HepG2 (cell line): ENCODE measurements around the gene NUDT7. TPM values are rescaled to one million over a fixed set of nuclear protein-coding genes. Genes with fewer than 3 reads are reported as not detected.

Source experiments
- ATAC-seq: fragments of 200-7000 bp; cut with Tn5 transposase; 3 replicates; pipeline ENCODE4 v1.9.1; 2020; ENCODE audit warnings: mild to moderate bottlenecking, moderate library complexity
- BruUV-seq: library from RNA; stranded (reverse); fragments of 400-500 nt; replicated peaks from 2 replicates; lab custom pipeline; 2021; lab: Mats Ljungman, UMichigan
- CTCF ChIA-PET: fragments of 300-600 bp; formaldehyde crosslinking; extraction: SDS; loops from one replicate; lab custom pipeline; 2021; ENCODE audit warnings: low total read pairs, inconsistent platforms, low intra/inter-chr PET ratio; lab: Yijun Ruan, JAX
- POLR2A ChIA-PET: fragments of 350-600 bp; sonication (Branson Sonifier 250); formaldehyde crosslinking; loops from one replicate; lab custom pipeline; 2020; ENCODE audit warnings: antibody characterized with exemption, inconsistent platforms; lab: Yijun Ruan, JAX
- DNase-seq: peaks from one replicate; pipeline ENCODE4 v3.0.0-alpha.2; 2015; ENCODE audit warnings: low spot score
- FAIRE-seq: peaks from 3 replicates; lab custom pipeline; 2011; peaks lifted over from hg19 to GRCh38; lab: Jason Lieb, UNC
- H2AFZ ChIP-seq: one replicate; pipeline ENCODE4 v1.6.1; 2011; ENCODE audit warnings: low read length, inconsistent platforms
- H3K27ac ChIP-seq: fragments of 300-600 bp; 3 replicates; pipeline ENCODE4 v1.8.0; 2011; ENCODE audit warnings: mixed run types, mild to moderate bottlenecking, mixed read lengths, low read length, inconsistent platforms; ENCODE audit not compliant: insufficient read depth; ENCODE audit errors: extremely low read length
- H3K27me3 ChIP-seq, 2 experiments: fragments of 200-600 bp in 1 of 2; 2 replicates in 1 of 2; 3 replicates in 1 of 2; pipeline versions ENCODE4 v1.6.0 to v1.8.0; 2011; ENCODE audit warnings: low read length in 2 of 2, mild to moderate bottlenecking in 2 of 2, moderate library complexity in 2 of 2, inconsistent platforms in 1 of 2; ENCODE audit not compliant: insufficient read depth in 2 of 2, control insufficient read depth in 1 of 2
- H3K36me3 ChIP-seq, 2 experiments: fragments of 200-600 bp in 1 of 2; replicated peaks in 1 of 2; 2 replicates in 1 of 2; 3 replicates in 1 of 2; pipeline versions ENCODE4 v1.5.1 to v1.8.0; 2011; ENCODE audit warnings: low read length in 2 of 2, inconsistent platforms in 1 of 2; ENCODE audit not compliant: insufficient read depth in 2 of 2, control insufficient read depth in 1 of 2
- H3K4me1 ChIP-seq: 2 replicates; pipeline ENCODE4 v1.5.1; 2012; ENCODE audit warnings: low read length, inconsistent platforms; ENCODE audit not compliant: insufficient read depth
- H3K4me2 ChIP-seq: 2 replicates; pipeline ENCODE4 v1.6.0; 2011; ENCODE audit warnings: low read depth, low read length, inconsistent platforms
- H3K4me3 ChIP-seq, 3 experiments: fragments of 200-600 bp in 1 of 3; sonication (generic), shearing (Covaris generic) in 1 of 3; replicated peaks in 1 of 3; 2 replicates each; pipeline ENCODE4 v1.5.1; 2011 to 2016; ENCODE audit warnings: low read length in 3 of 3, inconsistent platforms in 2 of 3, low read depth in 2 of 3, mild to moderate bottlenecking in 2 of 3, control low read depth in 1 of 3, mixed read lengths in 1 of 3; ENCODE audit not compliant: insufficient read depth in 1 of 3
- H3K79me2 ChIP-seq: one replicate; pipeline ENCODE4 v1.6.1; 2011; ENCODE audit warnings: low read length, inconsistent platforms; ENCODE audit not compliant: insufficient read depth
- H3K9ac ChIP-seq: 2 replicates; pipeline ENCODE4 v1.6.0; 2011; ENCODE audit warnings: mild to moderate bottlenecking, low read depth, low read length, inconsistent platforms; ENCODE audit not compliant: insufficient read depth
- H3K9me3 ChIP-seq: 2 replicates; pipeline ENCODE4 v1.5.1; 2012; ENCODE audit warnings: mild to moderate bottlenecking, low read length
- H4K20me1 ChIP-seq: 2 replicates; pipeline ENCODE4 v1.6.0; 2011; ENCODE audit warnings: inconsistent platforms, mild to moderate bottlenecking, low read length, moderate library complexity; ENCODE audit not compliant: insufficient read depth
- ARID5B ChIP-seq: IDR thresholded peaks from 2 replicates; pipeline ENCODE4 v1.4.0; 2020; ENCODE audit warnings: mild to moderate bottlenecking, missing genetic modification reagents
- CEBPB ChIP-seq: IDR thresholded peaks from 2 replicates; pipeline ENCODE4 v1.6.1; 2011; ENCODE audit warnings: low read depth, low read length, improper control_type of control experiment, borderline replicate concordance
- ELF1 ChIP-seq: sonication (generic); formaldehyde crosslinking; IDR thresholded peaks from 2 replicates; pipeline ENCODE4 v1.4.0; 2020; ENCODE audit warnings: missing genetic modification reagents
- GABPB1 ChIP-seq: IDR thresholded peaks from 2 replicates; pipeline ENCODE4 v1.6.1; 2016; ENCODE audit warnings: mild to moderate bottlenecking, missing genetic modification reagents, moderate library complexity, missing compliant biosample characterization
- GATAD2A ChIP-seq: IDR thresholded peaks from 2 replicates; pipeline ENCODE4 v1.6.1; 2016
- HNF4A ChIP-seq: sonication (generic); formaldehyde crosslinking; IDR thresholded peaks from 2 replicates; pipeline ENCODE4 v1.4.0; 2020; ENCODE audit warnings: missing genetic modification reagents
- NCOA2 ChIP-seq: sonication (generic); formaldehyde crosslinking; IDR thresholded peaks from 2 replicates; pipeline ENCODE4 v1.8.0; 2022; ENCODE audit warnings: inconsistent platforms
- SAP130 ChIP-seq: IDR thresholded peaks from 2 replicates; pipeline ENCODE4 v1.6.1; 2016; ENCODE audit warnings: low read depth
- ZMYM4 ChIP-seq: sonication (generic); formaldehyde crosslinking; IDR thresholded peaks from 2 replicates; pipeline ENCODE4 v1.8.1; 2023; ENCODE audit warnings: mild to moderate bottlenecking, missing genetic modification reagents
- ZNF296 ChIP-seq: sonication (generic); formaldehyde crosslinking; conservative IDR thresholded peaks from 2 replicates; pipeline ENCODE4 v1.5.0; 2020; ENCODE audit warnings: mild to moderate bottlenecking, missing genetic modification reagents
- ZNF317 ChIP-seq: sonication (generic); formaldehyde crosslinking; IDR thresholded peaks from 2 replicates; pipeline ENCODE4 v1.5.0; 2020; ENCODE audit warnings: mild to moderate bottlenecking, missing genetic modification reagents
- ZNF362 ChIP-seq: sonication (generic); formaldehyde crosslinking; IDR thresholded peaks from 2 replicates; pipeline ENCODE4 v1.4.0; 2020; ENCODE audit warnings: missing genetic modification reagents, mild to moderate bottlenecking, borderline replicate concordance
- ZNF431 ChIP-seq: sonication (generic); formaldehyde crosslinking; IDR thresholded peaks from 2 replicates; pipeline ENCODE4 v1.9.0; 2022; ENCODE audit warnings: missing genetic modification reagents, low read depth, mild to moderate bottlenecking, borderline replicate concordance
- ZNF576 ChIP-seq: sonication (generic); formaldehyde crosslinking; IDR thresholded peaks from 2 replicates; pipeline ENCODE4 v1.4.0; 2020; ENCODE audit warnings: mild to moderate bottlenecking, missing genetic modification reagents
- ZNF644 ChIP-seq: IDR thresholded peaks from 2 replicates; pipeline ENCODE4 v1.6.1; 2016; ENCODE audit warnings: low read depth
- ZNF703 ChIP-seq: sonication (generic); formaldehyde crosslinking; IDR thresholded peaks from 2 replicates; pipeline ENCODE4 v1.5.1; 2020; ENCODE audit warnings: missing genetic modification reagents, mild to moderate bottlenecking, moderate library complexity, borderline replicate concordance
- WGBS: methylation state at CpG from one replicate; pipeline ENCODE4 v1.1.6; 2017; ENCODE audit warnings: low lambda C conversion rate; 5-methylcytosine and 5-hydroxymethylcytosine counted together
- in situ Hi-C: cut with HindIII; loops from 2 replicates; pipeline ENCODE4 v1.10.0; 2017; ENCODE audit warnings: low pct_unique_long_range_greater_than_20kb; ENCODE audit not compliant: extremely low pct_ligation_motif_present
- intact Hi-C: fragments of 100-400 bp; cut with micrococcal nuclease; formaldehyde crosslinking; loops from one replicate; pipeline ENCODE4 v1.10.0; 2022; ENCODE audit not compliant: unreplicated experiment
- polyA plus RNA-seq, 8 experiments: library from polyadenylated mRNA; depleted of rRNA in 3 of 8; stranded (reverse) in 7 of 8; unstranded in 1 of 8; fragments of >200 nt; fragmentation: Illumina TruSeq in 4 of 8; extraction: Trizol in 4 of 8; gene quantifications; 2 replicates each; pipeline versions ENCODE4 v1.2.1 to v1.2.3, GENCODE V29; 2011 to 2016; ENCODE audit warnings: low read depth in 4 of 8, missing spikeins in 1 of 8, mixed read lengths in 1 of 8; ENCODE audit not compliant: insufficient read depth in 1 of 8
- total RNA-seq, 5 experiments: library from RNA; depleted of rRNA; stranded (reverse); fragments of >200 nt; fragmentation: Illumina TruSeq; extraction: Trizol; gene quantifications; 2 replicates each; pipeline ENCODE4 v1.2.3, GENCODE V29; 2016; ENCODE audit warnings: low read depth in 1 of 5

The NUDT7 gene
- total and polyA plus RNA-seq, 2 of the 13 experiments (the other 11 are each of a cell fraction or from before 2014, with no cell fraction given), result 14.3 to 23.9 TPM

GRCh38 chr16:77724174-77724573 lies 1.9 kb downstream of the NUDT7 start:
- intact Hi-C loops (no loop called here), in situ Hi-C loops (no loop called here)
- Histone ChIP-seq H3K4me3 (no peak overlapping the region), H3K27ac (peak overlapping the region; percentile 95), H3K79me2 (no peaks in the 10 kb centered on the region), H2AFZ (no peak overlapping the region), H3K36me3 (no peaks in the 10 kb centered on the region), H4K20me1 (no peaks in the 10 kb centered on the region), H3K27me3 (no peaks in the 10 kb centered on the region; a peak in 1 of 5 replicates), H3K9me3 (no peaks in the 10 kb centered on the region), H3K9ac (no peak overlapping the region), H3K4me1 (peaks cover 34% of the 10 kb centered on the region), H3K4me2 (peak overlapping the region; percentile 79)
- no TSS peak for BruUV-seq
- DNase-seq (peak; percentile 44), ATAC-seq (no peak), FAIRE-seq (no peak)
- 79% methylated on average over 7 of the region's 7 CpGs for WGBS
- ChIA-PET CTCF (no interaction called here), POLR2A (interaction anchor here (1.5 to 3.1 kb wide), 3 partner anchors 8 to 26 kb away, joined by 3 to 21 read pairs (median 5); no protein-coding TSS in a partner anchor)
- TF ChIP-seq ZNF576 (no peak), ZMYM4 (CRISPR knock-in tag) (peak; percentile 67), ZNF362 (CRISPR knock-in tag) (peak; percentile 80; the same call in 1 of the 2 replicates), ARID5B (CRISPR knock-in tag) (peak; percentile 70), GABPB1 (CRISPR knock-in tag) (peak; percentile 48; the same call in 1 of the 2 replicates), HNF4A (CRISPR knock-in tag) (peak; percentile 74), ZNF431 (CRISPR knock-in tag) (no peak), ZNF296 (CRISPR knock-in tag) (no peak), CEBPB (peak; percentile 47; the same call in 1 of the 2 replicates), ZNF317 (CRISPR knock-in tag) (0 out of 2 replicates have a peak, but pooled peaks have one; percentile 56), ELF1 (CRISPR knock-in tag) (peak; percentile 67), GATAD2A (CRISPR knock-in tag) (peak; percentile 36; the same call in 1 of the 2 replicates), ZNF703 (no peak), SAP130 (CRISPR knock-in tag) (peak; percentile 39; the same call in 1 of the 2 replicates), ZNF644 (CRISPR knock-in tag) (peak; percentile 57; the same call in 1 of the 2 replicates), NCOA2 (CRISPR knock-in tag) (peak; percentile 50; the same call in 1 of the 2 replicates)
